HG03045 (cell line): ENCODE measurements around the gene FBXL15.

Experiments used
- ATAC-seq: cut with Tn5 transposase; IDR thresholded peaks from one replicate; pipeline ENCODE4 v1.9.1; 2021; ENCODE audit warnings: mild to moderate bottlenecking, moderate library complexity; ENCODE audit not compliant: unreplicated experiment

Gene FBXL15

GRCh38 chr10:102409604-102410428 lies 10.8 kb upstream of the FBXL15 start:
- no peak for ATAC-seq

- no peak for ATAC-seq
Observed at GRCh38 chr10:102410429-102411073, 10.1 kb upstream of the FBXL15 start.

GRCh38 chr10:102411341-102412255 lies 9.0 kb upstream of the FBXL15 start:
- no peak for ATAC-seq

- ATAC-seq = no peak
Observed at GRCh38 chr10:102412293-102412692, 8.3 kb upstream of the FBXL15 start.

DNA sequence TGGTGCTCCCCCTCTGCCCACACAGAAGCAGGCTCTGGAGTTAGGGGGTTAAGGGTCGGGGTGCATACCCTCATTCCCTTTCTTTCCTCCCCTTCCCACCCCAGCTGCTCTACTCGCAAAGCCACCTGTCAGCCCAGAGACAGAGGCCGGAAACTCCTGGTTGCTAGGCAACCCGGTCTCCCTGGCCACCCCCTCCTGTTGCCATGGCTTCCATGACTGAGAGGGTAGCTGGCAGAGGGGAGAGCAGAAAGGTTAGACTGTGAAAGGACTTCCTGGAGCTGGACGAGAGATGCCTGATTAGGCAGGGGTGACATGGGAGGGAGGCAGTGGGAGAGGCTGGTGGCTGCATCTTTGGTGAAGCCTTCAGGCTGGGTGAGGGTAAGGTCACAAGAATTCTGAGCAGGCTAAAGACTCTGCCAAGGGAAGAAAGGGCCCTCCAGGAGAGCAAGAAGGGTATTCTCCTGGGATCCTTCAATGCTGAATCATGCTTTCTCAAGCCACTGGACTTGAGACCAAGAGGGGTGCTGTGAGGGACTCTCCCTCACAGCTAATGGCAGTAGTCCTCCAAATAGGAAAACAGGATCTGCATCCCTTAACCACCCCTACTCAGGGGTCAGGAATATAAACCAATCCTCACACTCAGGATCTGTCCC lies 7.5 kb upstream of the FBXL15 start:
- no peak for ATAC-seq

DNA sequence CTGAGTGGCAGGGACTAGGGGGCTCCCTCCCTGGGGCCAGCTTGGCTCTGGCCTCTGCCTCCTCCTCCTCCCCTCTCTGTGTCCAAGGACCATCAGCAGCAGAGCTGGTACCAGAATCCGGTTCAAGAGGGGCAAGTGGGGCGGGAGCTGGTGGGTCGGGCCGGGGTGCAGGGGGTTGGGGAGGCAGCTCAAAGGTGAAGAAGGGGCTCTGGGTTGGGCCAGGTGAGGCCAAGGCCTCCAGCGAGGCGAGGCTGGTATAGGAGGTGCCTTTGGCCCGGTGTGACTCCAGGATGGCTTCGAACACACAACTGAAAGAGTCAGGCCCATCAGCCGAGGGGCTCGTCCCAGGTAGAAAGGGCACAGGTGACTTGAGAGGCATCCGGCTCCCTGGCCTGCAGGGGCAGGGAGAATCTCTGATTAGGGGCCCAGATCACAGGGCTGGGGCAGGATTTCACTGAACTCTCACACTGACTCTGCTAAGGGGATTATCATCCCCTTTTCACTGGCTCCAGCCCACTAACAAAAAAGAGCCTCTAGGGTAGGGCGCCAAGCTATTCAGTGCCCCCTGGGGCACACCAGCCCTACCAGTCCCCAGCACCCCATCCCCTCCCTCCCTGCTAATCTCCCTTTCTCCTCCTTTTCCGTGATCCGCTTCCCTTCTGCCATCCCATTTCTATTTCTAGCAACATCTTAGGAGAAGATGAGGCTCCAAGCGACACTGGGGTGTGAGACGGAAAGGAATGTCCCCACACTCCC lies 6.7 kb upstream of the FBXL15 start:
- ATAC-seq = no peak

DNA sequence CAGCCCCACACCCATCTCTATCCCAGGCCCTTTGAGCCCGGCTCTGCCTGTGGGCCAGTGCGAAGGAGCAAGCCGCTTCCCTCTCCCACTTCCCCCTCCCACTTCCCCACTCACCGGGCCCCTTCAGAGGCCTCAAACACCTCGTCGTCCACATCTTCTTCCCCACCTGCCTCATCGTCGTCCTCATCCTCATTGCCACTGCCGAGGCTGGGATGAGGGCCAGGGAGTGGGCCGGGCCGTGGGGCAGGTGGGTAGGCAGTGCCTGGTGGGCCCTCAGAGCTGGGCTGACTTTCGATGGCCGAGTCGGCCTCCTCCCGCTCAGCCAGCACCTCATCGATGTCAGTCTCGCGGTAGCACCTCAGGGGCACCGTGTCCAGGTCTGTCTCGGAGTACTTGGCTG lies 5.9 kb upstream of the FBXL15 start:
- no peak for ATAC-seq

- no peak for ATAC-seq
Observed at GRCh38 chr10:102416283-102416682, 4.4 kb upstream of the FBXL15 start.

DNA sequence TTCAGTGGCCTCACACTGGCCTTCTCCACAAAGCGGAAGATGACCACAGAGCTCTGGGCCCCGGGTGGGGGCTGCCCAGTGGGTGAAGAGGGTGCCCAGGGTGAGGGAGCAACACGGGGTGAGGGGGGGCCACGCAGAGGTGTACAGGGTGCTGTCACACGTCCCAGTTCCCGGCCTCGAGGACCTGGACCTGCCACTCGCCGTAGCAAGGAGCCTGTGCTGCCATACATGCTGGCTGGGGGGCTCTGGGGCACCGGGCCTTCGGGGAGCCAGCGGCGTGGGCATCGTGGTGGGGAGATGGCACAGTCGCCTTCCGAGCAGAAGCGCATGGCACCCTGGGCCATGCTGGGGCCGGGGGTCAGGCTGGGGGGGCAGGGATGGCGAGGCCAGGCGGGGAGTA lies 3.9 kb upstream of the FBXL15 start:
- no peak for ATAC-seq

DNA sequence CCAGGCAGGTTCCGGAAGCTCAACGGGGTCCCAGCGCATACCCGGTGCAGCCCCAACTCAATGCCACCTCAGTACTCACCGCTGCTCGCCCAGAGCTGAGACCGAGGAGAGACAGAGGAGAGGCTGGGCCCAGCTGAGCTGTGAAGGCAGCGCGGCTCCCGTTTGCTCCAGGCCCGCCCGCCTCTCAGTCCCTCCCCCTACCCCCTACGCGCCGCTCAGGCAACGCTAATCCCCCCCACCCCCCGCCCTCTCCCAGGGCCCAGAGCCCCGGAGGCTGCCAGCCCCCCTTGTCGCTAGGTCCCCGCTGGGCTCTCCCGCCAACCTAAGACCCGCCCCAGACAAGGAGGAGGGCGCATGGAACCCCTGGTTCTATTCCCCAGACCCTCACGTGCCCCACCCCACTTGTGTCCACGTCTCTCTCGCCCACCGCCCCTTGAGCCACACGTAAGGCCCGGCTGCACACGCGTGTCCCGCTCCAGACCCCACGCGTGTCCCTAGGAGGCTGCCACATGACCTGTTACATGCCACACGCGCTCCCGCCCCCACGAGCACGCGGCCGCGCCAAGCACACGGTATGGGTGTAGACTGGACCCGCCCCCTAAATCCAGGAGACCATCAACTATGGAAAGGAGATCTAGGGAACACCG lies 1.9 kb upstream of the FBXL15 start, which contains the start of gene PSD:
Gene PSD (minus strand): TSS at position 164 of the 647 bp plus-strand sequence. CDS start 1,747 bp downstream, outside the sequence.
- ATAC-seq = no peak

- ATAC-seq = no peak
Observed at GRCh38 chr10:102419269-102420180, 1.1 kb upstream of the FBXL15 start.

DNA sequence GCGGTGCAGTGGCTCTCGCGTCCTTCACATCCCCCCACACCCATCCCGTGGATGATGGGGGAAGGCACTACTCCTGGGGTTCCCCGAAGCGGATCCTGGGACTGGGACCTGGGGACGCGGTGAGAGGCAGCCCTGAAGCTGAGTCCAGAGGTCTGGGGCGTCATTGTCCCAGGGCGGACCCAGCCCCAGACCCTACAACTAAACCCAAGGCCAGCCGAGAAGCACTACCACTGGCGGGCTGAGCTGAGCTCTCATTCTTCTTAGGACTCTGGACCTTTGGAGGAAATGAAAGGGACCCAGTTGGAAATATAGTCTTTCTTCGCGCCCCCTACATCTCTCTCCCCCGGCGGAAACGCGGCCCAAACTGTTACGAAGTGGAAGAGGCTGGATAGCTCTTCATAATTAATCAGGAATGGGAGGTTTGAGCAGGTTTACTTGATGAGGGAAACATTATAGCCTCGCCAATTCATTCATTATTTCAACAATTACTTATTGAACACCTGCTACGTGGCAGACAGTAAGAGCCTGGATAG lies 389 bp upstream of the FBXL15 start:
- ATAC-seq = no peak

DNA sequence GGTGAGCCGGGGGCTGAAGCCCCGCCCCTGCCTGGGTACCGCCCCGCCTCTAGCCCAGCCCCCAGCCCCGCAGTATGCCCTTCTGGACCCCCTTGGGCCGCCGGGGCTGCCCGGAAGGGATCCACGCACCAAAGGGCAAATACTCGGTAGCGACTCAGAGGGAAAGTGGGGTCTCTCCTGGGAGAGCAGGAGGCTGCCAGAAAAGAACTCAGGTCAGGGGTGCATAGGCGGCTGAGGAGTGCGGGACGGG lies 796 bp downstream of the FBXL15 start:
- ATAC-seq = no peak

DNA sequence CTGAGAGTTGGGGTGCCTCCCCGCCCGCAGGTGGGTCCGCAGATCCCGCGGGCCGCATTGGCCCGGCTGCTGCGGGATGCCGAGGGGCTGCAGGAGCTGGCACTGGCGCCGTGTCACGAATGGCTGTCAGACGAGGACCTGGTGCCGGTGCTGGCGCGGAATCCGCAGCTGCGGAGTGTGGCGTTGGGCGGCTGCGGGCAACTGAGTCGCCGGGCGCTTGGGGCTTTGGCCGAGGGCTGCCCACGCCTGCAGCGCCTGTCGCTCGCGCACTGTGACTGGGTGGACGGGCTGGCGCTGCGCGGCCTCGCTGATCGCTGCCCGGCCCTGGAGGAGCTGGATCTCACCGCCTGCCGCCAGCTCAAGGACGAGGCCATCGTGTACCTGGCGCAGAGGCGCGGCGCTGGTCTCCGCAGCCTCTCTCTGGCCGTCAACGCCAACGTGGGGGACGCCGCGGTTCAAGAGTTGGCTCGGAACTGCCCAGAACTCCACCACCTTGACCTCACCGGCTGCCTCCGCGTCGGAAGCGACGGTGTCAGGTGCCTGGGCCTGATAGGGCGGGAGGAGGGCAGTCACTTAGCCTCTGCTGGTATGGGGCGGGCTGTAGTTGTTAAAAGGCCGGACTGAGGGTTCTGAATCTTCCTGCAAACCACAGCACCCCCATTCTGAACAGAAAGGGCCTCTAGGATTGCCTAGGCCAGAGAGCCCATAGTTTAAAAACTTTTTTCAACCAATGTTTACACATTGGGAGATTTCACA lies 1.3 kb downstream of the FBXL15 start:
- ATAC-seq = peak; percentile 5

DNA sequence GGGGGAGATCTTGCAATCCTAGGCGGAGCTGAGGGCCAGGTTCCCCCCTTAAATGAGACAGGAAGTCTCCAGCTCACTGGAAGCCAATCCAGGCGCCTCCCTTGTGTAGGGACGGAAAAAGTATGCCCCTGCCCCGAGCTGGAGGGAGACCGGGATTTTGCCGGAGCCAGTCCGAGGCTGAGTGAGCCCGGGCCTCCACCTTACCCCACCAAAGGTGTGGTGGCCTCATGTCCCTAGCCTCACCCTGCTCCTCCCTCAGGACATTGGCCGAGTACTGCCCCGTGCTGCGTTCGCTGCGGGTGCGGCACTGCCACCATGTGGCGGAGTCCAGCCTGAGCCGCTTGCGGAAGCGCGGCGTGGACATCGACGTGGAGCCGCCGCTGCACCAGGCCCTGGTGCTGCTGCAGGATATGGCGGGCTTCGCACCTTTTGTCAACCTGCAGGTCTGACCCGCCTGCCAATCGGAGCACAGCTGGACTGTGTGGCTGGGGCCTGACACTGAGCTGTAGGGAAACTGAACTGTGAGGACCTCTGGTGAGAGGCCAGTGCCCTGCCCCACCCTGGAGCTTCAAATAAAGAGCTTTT lies 2.0 kb downstream of the FBXL15 start:
- no peak for ATAC-seq

GRCh38 chr10:102423372-102423968 lies 2.8 kb downstream of the FBXL15 start:
- ATAC-seq = no peak

- no peak for ATAC-seq
Observed at GRCh38 chr10:102424145-102424544, 3.5 kb downstream of the FBXL15 start.
